ENCODE results near the gene GPR55. TPM values are rescaled to one million over a fixed set of nuclear protein-coding genes. Genes with fewer than 3 reads are reported as not detected.
A peak's percentile ranks its signal among the peaks of the same experiment; 100 is the strongest.

The GPR55 gene
- total RNA-seq, 1 experiment from 2014 or later: not detected

GRCh38 chr2:230870544-230871360 is 54.3 kb downstream of the GPR55 start:
- POLR2A ChIA-PET: interaction anchor here (0.6 kb wide), 1 partner anchor 22 kb away, joined by 4 read pairs; no protein-coding TSS in a partner anchor
- peak overlapping the region; percentile 45; the same call in 1 of the 2 replicates for H3K4me3 Mint-ChIP-seq
- ATAC-seq (no peak), DNase-seq (ENCODE audit: low spot score) (no peak)
- no peak for TF ChIP-seq NR1H2 (CRISPR knock-in tag; IDR thresholded peaks at IDR 0.05)
- TF ChIP-seq, protein P1, sequence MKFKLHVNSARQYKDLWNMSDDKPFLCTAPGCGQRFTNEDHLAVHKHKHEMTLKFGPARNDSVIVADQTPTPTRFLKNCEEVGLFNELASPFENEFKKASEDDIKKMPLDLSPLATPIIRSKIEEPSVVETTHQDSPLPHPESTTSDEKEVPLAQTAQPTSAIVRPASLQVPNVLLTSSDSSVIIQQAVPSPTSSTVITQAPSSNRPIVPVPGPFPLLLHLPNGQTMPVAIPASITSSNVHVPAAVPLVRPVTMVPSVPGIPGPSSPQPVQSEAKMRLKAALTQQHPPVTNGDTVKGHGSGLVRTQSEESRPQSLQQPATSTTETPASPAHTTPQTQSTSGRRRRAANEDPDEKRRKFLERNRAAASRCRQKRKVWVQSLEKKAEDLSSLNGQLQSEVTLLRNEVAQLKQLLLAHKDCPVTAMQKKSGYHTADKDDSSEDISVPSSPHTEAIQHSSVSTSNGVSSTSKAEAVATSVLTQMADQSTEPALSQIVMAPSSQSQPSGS (CRISPR knock-in tag; IDR thresholded peaks at IDR 0.05; ENCODE audit: borderline replicate concordance, low read depth): no peak
- no peak for TF ChIP-seq ATF3 (CRISPR knock-in tag; conservative IDR thresholded peaks at IDR 0.05)
- TF ChIP-seq SP1 (CRISPR knock-in tag; conservative IDR thresholded peaks at IDR 0.05): no peak
- TF ChIP-seq CDX4 (CRISPR knock-in tag; IDR thresholded peaks at IDR 0.05; ENCODE audit: borderline replicate concordance): no peak
- no peak for TF ChIP-seq ATF6 (CRISPR knock-in tag; IDR thresholded peaks at IDR 0.05)
- TF ChIP-seq, protein P2, sequence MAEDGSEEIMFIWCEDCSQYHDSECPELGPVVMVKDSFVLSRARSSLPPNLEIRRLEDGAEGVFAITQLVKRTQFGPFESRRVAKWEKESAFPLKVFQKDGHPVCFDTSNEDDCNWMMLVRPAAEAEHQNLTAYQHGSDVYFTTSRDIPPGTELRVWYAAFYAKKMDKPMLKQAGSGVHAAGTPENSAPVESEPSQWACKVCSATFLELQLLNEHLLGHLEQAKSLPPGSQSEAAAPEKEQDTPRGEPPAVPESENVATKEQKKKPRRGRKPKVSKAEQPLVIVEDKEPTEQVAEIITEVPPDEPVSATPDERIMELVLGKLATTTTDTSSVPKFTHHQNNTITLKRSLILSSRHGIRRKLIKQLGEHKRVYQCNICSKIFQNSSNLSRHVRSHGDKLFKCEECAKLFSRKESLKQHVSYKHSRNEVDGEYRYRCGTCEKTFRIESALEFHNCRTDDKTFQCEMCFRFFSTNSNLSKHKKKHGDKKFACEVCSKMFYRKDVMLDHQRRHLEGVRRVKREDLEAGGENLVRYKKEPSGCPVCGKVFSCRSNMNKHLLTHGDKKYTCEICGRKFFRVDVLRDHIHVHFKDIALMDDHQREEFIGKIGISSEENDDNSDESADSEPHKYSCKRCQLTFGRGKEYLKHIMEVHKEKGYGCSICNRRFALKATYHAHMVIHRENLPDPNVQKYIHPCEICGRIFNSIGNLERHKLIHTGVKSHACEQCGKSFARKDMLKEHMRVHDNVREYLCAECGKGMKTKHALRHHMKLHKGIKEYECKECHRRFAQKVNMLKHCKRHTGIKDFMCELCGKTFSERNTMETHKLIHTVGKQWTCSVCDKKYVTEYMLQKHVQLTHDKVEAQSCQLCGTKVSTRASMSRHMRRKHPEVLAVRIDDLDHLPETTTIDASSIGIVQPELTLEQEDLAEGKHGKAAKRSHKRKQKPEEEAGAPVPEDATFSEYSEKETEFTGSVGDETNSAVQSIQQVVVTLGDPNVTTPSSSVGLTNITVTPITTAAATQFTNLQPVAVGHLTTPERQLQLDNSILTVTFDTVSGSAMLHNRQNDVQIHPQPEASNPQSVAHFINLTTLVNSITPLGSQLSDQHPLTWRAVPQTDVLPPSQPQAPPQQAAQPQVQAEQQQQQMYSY (CRISPR knock-in tag; IDR thresholded peaks at IDR 0.05): no peak
- H3K36me3 Mint-ChIP-seq: peaks cover 15% of the 10 kb centered on the region
- H3K27ac Mint-ChIP-seq: peak overlapping the region; percentile 96
- CTCF ChIA-PET: interaction anchor here (0.7 to 4.3 kb wide), 7 partner anchors 15 to 116 kb away, joined by 3 to 26 read pairs (median 4); partner anchors contain the start of gene GPR55
- H3K4me1 Mint-ChIP-seq: peaks cover 63% of the 10 kb centered on the region
- H3K9me3 Mint-ChIP-seq: no peaks in the 10 kb centered on the region
- no peaks in the 10 kb centered on the region for H3K27me3 Mint-ChIP-seq (ENCODE audit: low read depth)

GRCh38 chr2:230869914-230870543 is 55.0 kb downstream of the GPR55 start:
- no peak for ATAC-seq
- Mint-ChIP-seq H3K4me3 (peak overlapping the region; percentile 63), H3K27ac (peak overlapping the region; percentile 96), H3K4me1 (peaks cover 63% of the 10 kb centered on the region), H3K27me3 (ENCODE audit: low read depth) (no peaks in the 10 kb centered on the region), H3K9me3 (no peaks in the 10 kb centered on the region), H3K36me3 (peaks cover 8% of the 10 kb centered on the region)
- TF ChIP-seq, protein P3, sequence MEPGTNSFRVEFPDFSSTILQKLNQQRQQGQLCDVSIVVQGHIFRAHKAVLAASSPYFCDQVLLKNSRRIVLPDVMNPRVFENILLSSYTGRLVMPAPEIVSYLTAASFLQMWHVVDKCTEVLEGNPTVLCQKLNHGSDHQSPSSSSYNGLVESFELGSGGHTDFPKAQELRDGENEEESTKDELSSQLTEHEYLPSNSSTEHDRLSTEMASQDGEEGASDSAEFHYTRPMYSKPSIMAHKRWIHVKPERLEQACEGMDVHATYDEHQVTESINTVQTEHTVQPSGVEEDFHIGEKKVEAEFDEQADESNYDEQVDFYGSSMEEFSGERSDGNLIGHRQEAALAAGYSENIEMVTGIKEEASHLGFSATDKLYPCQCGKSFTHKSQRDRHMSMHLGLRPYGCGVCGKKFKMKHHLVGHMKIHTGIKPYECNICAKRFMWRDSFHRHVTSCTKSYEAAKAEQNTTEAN (CRISPR knock-in tag; IDR thresholded peaks at IDR 0.05): no peak
- no peak for TF ChIP-seq MXD4 (CRISPR knock-in tag; IDR thresholded peaks at IDR 0.05; ENCODE audit: borderline replicate concordance)
- no peak for DNase-seq (ENCODE audit: low spot score)
- CTCF ChIA-PET: interaction anchor here (0.7 to 4.3 kb wide), 9 partner anchors 8 to 183 kb away, joined by 3 to 40 read pairs (median 9); partner anchors contain the start of gene GPR55
- POLR2A ChIA-PET: no interaction called here

Data from WTC11 (cell line).